ENCODE results near the gene HSPA12B.
"Not testable (repeated sequence)": the region's sequence is repeated elsewhere in the genome, so short reads cannot be mapped to it uniquely, and the experiment has no call there.

HSPA12B gene

GRCh38 chr20:3788685-3789155, 56.2 kb downstream of the HSPA12B start:
- DNase-seq, result no peak

GRCh38 chr20:3789201-3789600, 56.7 kb downstream of the HSPA12B start:
- DNase-seq, result not testable (repeated sequence)

- not testable (repeated sequence) for DNase-seq
Observed at GRCh38 chr20:3794168-3794567, 61.7 kb downstream of the HSPA12B start.

GRCh38 chr20:3794701-3795420, 62.4 kb downstream of the HSPA12B start:
- no peak for DNase-seq

- DNase-seq, result peak; percentile 96
Observed at GRCh38 chr20:3795511-3796468, 63.3 kb downstream of the HSPA12B start, which contains the start of gene CDC25B. Gene CDC25B, plus strand, starts transcription at chr20:3796310. Its CDS starts 222 bp downstream, at chr20:3796532.

GRCh38 chr20:3796477-3797225, 64.2 kb downstream of the HSPA12B start:
- peak; percentile 33 for DNase-seq

- DNase-seq, result peak; percentile 53
Observed at GRCh38 chr20:3797226-3797545, 64.7 kb downstream of the HSPA12B start.

- peak; percentile 79 for DNase-seq
Observed at GRCh38 chr20:3797592-3798372, 65.3 kb downstream of the HSPA12B start.

- no peak for DNase-seq
Observed at GRCh38 chr20:3798373-3798768, 65.9 kb downstream of the HSPA12B start.

GRCh38 chr20:3798908-3799248, 66.4 kb downstream of the HSPA12B start:
- no peak for DNase-seq

GRCh38 chr20:3800256-3800877, 67.9 kb downstream of the HSPA12B start:
- DNase-seq, result no peak

GRCh38 chr20:3800878-3801260, 68.4 kb downstream of the HSPA12B start:
- DNase-seq, result no peak

- DNase-seq, result no peak
Observed at GRCh38 chr20:3801299-3801698, 68.8 kb downstream of the HSPA12B start.

GRCh38 chr20:3801846-3802245, 69.4 kb downstream of the HSPA12B start:
- no peak for DNase-seq

Data from RPMI8226 (cell line).